A673 (cell line): ENCODE results near the gene CASP5.

Experiments used
- CTCF ChIP-seq: fragments of 300-800, 200-600 bp; sonication (generic); conservative IDR thresholded peaks from 2 replicates; pipeline ENCODE4 v1.5.1; 2017; ENCODE audit warnings: low read depth, mild to moderate bottlenecking, antibody characterized with exemption, low read length, moderate library complexity, mixed read lengths
- EZH2 ChIP-seq: fragments of 200-600 bp; sonication (generic); IDR thresholded peaks from 2 replicates; pipeline ENCODE4 v1.6.1; 2017; ENCODE audit warnings: borderline replicate concordance, low read depth, mild to moderate bottlenecking, mixed read lengths, antibody characterized with exemption, low read length; ENCODE audit not compliant: poor library complexity, severe bottlenecking

- TF ChIP-seq EZH2 (no peak), CTCF (no peak)
These were observed at the start of gene CASP5 for GRCh38 chr11:105023003-105023402.
